ENCODE data around the gene NKX6-1.

NKX6-1 gene

DNA sequence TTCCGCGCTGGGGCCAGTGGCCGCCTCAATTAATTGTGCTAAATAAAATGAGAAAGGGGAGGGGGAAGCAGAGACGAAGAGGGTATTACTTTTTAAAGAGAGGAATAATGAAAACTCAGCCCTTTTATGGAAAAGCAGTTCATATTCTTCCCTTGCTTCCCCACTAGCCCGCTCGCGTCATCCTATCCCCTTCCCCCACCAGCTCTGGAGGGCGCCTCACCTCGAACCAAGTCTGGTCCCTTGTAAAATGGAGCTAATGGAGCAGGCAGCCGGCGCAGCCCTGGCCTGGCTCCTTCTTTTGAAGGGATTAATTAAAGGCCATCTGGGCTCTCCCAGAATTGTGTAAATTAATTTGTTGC, 511 bp upstream of the NKX6-1 start:
- DNase-seq (ENCODE audit: low spot score), result no peak
- Histone ChIP-seq H2BK12ac (ENCODE audit: low read length) (no peak overlapping the region), H3K4me1 (ENCODE audit: control insufficient read depth in 2 of 2, insufficient read depth in 1 of 2, low read depth in 1 of 2, low read length in 2 of 2) (peaks cover 2 to 13% of the 10 kb centered on the region in 2 donors), H3K4me3 (ENCODE audit: low read length in 2 of 2) (peak overlapping the region; percentile 27 to 58), H3K4me2 (ENCODE audit: insufficient read depth, low read length, poor library complexity, severe bottlenecking) (peak overlapping the region; percentile 96), H2BK15ac (ENCODE audit: low read length) (no peak overlapping the region), H2BK120ac (ENCODE audit: low read depth, low read length) (no peak overlapping the region), H4K91ac (ENCODE audit: low read depth, low read length, poor library complexity) (no peak overlapping the region), H3K4ac (ENCODE audit: low read length) (no peak overlapping the region), H2BK5ac (ENCODE audit: low read length) (no peak overlapping the region), H2AK5ac (ENCODE audit: low read depth, low read length) (no peak overlapping the region), H4K8ac (ENCODE audit: low read depth, low read length) (no peak overlapping the region), H3K36me3 (replicated peaks in 1 of 2; ENCODE audit: control insufficient read depth in 2 of 2, insufficient read depth in 2 of 2, low read length in 2 of 2) (peaks cover 0 to 9% of the 10 kb centered on the region in 2 donors), H2AFZ (ENCODE audit: low read length) (peak overlapping the region; percentile 95), H3K27ac (replicated peaks; ENCODE audit: low read length) (no peak overlapping the region), H3K14ac (ENCODE audit: low read length) (no peak overlapping the region), H3K23ac (ENCODE audit: low read depth, low read length, poor library complexity) (no peak overlapping the region), H3K9ac (ENCODE audit: low read depth, low read length, poor library complexity) (no peak overlapping the region), H3K18ac (ENCODE audit: low read length) (no peak overlapping the region), H3K79me1 (ENCODE audit: low read depth, low read length) (peaks cover 2% of the 10 kb centered on the region), H3K27me3 (ENCODE audit: control insufficient read depth in 3 of 3, insufficient read depth in 3 of 3, low read depth in 1 of 3, low read length in 3 of 3) (peaks cover 53 to 89% (median 84%) of the 10 kb centered on the region in 3 experiments), H3K9me3 (replicated peaks in 1 of 2; ENCODE audit: control insufficient read depth in 2 of 2, insufficient read depth in 1 of 2, low read depth in 1 of 2, low read length in 2 of 2) (peaks cover 0 to 8% of the 10 kb centered on the region in 2 donors)
- WGBS, 2 donors (ENCODE audit: extremely low coverage in 2 of 2, insufficient read length in 2 of 2, insufficient replicate concordance in 1 of 2), result no CpG with 5 or more reads among the region's 11 CpGs

GRCh38 chr4:84498203-84498934, 723 bp downstream of the NKX6-1 start:
- H2AK5ac ChIP-seq (ENCODE audit: low read depth, low read length), result no peak overlapping the region
- H3K14ac ChIP-seq (ENCODE audit: low read length), result no peak overlapping the region
- peaks cover 0 to 8% of the 10 kb centered on the region in 2 donors for H3K9me3 ChIP-seq (replicated peaks in 1 of 2; ENCODE audit: control insufficient read depth in 2 of 2, insufficient read depth in 1 of 2, low read depth in 1 of 2, low read length in 2 of 2)
- H3K36me3 ChIP-seq (replicated peaks in 1 of 2; ENCODE audit: control insufficient read depth in 2 of 2, insufficient read depth in 2 of 2, low read length in 2 of 2), result peaks cover 0 to 20% of the 10 kb centered on the region in 2 donors
- no peak overlapping the region for H4K91ac ChIP-seq (ENCODE audit: low read depth, low read length, poor library complexity)
- no peak overlapping the region for H4K8ac ChIP-seq (ENCODE audit: low read depth, low read length)
- H3K18ac ChIP-seq (ENCODE audit: low read length), result peak overlapping the region; percentile 74
- H2BK120ac ChIP-seq (ENCODE audit: low read depth, low read length), result no peak overlapping the region
- no peak overlapping the region for H3K27ac ChIP-seq (replicated peaks; ENCODE audit: low read length)
- H3K27me3 ChIP-seq (ENCODE audit: control insufficient read depth in 3 of 3, insufficient read depth in 3 of 3, low read depth in 1 of 3, low read length in 3 of 3), result peaks cover 53 to 97% (median 86%) of the 10 kb centered on the region in 3 experiments
- H3K79me1 ChIP-seq (ENCODE audit: low read depth, low read length), result peaks cover 2% of the 10 kb centered on the region
- H2BK12ac ChIP-seq (ENCODE audit: low read length), result no peak overlapping the region
- peak overlapping the region; percentile 96 for H3K4me2 ChIP-seq (ENCODE audit: insufficient read depth, low read length, poor library complexity, severe bottlenecking)
- DNase-seq (ENCODE audit: low spot score), result no peak
- no peak overlapping the region for H2BK15ac ChIP-seq (ENCODE audit: low read length)
- peaks cover 7 to 13% of the 10 kb centered on the region in 2 donors for H3K4me1 ChIP-seq (ENCODE audit: control insufficient read depth in 2 of 2, insufficient read depth in 1 of 2, low read depth in 1 of 2, low read length in 2 of 2)
- peak overlapping the region; percentile 49 for H2BK5ac ChIP-seq (ENCODE audit: low read length)
- peak overlapping the region; percentile 95 for H2AFZ ChIP-seq (ENCODE audit: low read length)
- H3K9ac ChIP-seq (ENCODE audit: low read depth, low read length, poor library complexity), result peak overlapping the region; percentile 66
- no CpG with 5 or more reads among the region's 63 CpGs for WGBS, 2 donors (ENCODE audit: extremely low coverage in 2 of 2, insufficient read length in 2 of 2, insufficient replicate concordance in 1 of 2)
- H3K4ac ChIP-seq (ENCODE audit: low read length), result no peak overlapping the region
- H3K23ac ChIP-seq (ENCODE audit: low read depth, low read length, poor library complexity), result peak overlapping the region; percentile 87
- H3K4me3 ChIP-seq (ENCODE audit: low read length in 2 of 2), result peak overlapping the region; percentile 58 to 78

DNA sequence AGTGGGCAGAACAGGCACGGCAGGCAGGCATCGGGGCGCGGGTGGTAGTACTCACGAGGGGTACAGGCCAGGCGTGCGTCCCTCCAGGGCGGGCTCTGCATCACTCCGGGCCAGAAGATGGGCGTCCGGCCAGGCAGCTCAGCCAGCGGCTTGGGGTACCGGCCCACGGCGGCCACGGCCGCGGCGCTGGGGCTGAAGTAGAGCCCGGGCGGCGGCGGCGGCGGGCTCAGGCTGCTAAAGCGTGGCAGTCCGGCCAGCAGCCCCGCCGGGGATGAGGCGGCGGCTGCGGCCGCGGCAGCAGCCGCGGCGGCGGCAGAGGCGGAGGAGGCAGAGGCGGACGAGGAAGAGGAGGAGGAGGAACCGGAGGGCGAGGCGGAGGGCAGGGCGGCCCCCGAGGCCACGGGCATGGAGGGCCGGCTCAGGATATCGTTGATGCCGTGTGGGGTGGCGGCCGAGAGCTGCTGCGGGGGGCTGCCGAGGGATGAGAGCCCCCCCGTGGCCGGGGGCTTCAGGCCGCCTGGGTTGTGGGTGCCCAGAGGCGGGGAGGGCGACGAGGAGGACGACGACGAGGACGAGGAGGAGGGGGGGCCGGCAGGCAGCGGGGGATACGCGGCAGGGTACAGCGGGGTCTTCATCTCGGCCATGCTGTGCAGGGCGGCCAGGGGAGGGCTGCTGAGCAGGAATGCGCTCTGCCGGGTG, 1.4 kb downstream of the NKX6-1 start:
- H3K4me1 ChIP-seq (ENCODE audit: control insufficient read depth in 2 of 2, insufficient read depth in 1 of 2, low read depth in 1 of 2, low read length in 2 of 2), result peaks cover 8 to 13% of the 10 kb centered on the region in 2 donors
- peak overlapping the region; percentile 49 for H2BK5ac ChIP-seq (ENCODE audit: low read length)
- no peak for DNase-seq (ENCODE audit: low spot score)
- H3K18ac ChIP-seq (ENCODE audit: low read length), result peak overlapping the region; percentile 81
- peaks cover 51 to 97% (median 86%) of the 10 kb centered on the region in 3 experiments for H3K27me3 ChIP-seq (ENCODE audit: control insufficient read depth in 3 of 3, insufficient read depth in 3 of 3, low read depth in 1 of 3, low read length in 3 of 3)
- peak overlapping the region; percentile 86 for H2BK15ac ChIP-seq (ENCODE audit: low read length)
- H3K27ac ChIP-seq (replicated peaks; ENCODE audit: low read length), result no peak overlapping the region
- H4K91ac ChIP-seq (ENCODE audit: low read depth, low read length, poor library complexity), result no peak overlapping the region
- peak overlapping the region; percentile 87 for H3K23ac ChIP-seq (ENCODE audit: low read depth, low read length, poor library complexity)
- H3K79me1 ChIP-seq (ENCODE audit: low read depth, low read length), result peaks cover 2% of the 10 kb centered on the region
- H3K36me3 ChIP-seq (replicated peaks in 1 of 2; ENCODE audit: control insufficient read depth in 2 of 2, insufficient read depth in 2 of 2, low read length in 2 of 2), result peaks cover 0 to 23% of the 10 kb centered on the region in 2 donors
- no peak overlapping the region for H4K8ac ChIP-seq (ENCODE audit: low read depth, low read length)
- H2BK12ac ChIP-seq (ENCODE audit: low read length), result peak overlapping the region; percentile 80
- peak overlapping the region; percentile 58 to 78 for H3K4me3 ChIP-seq (ENCODE audit: low read length in 2 of 2)
- peaks cover 0 to 8% of the 10 kb centered on the region in 2 donors for H3K9me3 ChIP-seq (replicated peaks in 1 of 2; ENCODE audit: control insufficient read depth in 2 of 2, insufficient read depth in 1 of 2, low read depth in 1 of 2, low read length in 2 of 2)
- WGBS, 2 donors (ENCODE audit: extremely low coverage in 2 of 2, insufficient read length in 2 of 2, insufficient replicate concordance in 1 of 2), result no CpG with 5 or more reads among the region's 73 CpGs
- no peak overlapping the region for H3K4ac ChIP-seq (ENCODE audit: low read length)
- H3K4me2 ChIP-seq (ENCODE audit: insufficient read depth, low read length, poor library complexity, severe bottlenecking), result peak overlapping the region; percentile 96
- peak overlapping the region; percentile 68 for H3K9ac ChIP-seq (ENCODE audit: low read depth, low read length, poor library complexity)
- peak overlapping the region; percentile 56 for H2BK120ac ChIP-seq (ENCODE audit: low read depth, low read length)
- peak overlapping the region; percentile 22 for H2AK5ac ChIP-seq (ENCODE audit: low read depth, low read length)
- peak overlapping the region; percentile 95 for H2AFZ ChIP-seq (ENCODE audit: low read length)
- H3K14ac ChIP-seq (ENCODE audit: low read length), result peak overlapping the region; percentile 50

Measured in neuronal stem cell (in vitro differentiated cells).